ENCODE measurements around the gene KLHL30.

The KLHL30 gene

DNA sequence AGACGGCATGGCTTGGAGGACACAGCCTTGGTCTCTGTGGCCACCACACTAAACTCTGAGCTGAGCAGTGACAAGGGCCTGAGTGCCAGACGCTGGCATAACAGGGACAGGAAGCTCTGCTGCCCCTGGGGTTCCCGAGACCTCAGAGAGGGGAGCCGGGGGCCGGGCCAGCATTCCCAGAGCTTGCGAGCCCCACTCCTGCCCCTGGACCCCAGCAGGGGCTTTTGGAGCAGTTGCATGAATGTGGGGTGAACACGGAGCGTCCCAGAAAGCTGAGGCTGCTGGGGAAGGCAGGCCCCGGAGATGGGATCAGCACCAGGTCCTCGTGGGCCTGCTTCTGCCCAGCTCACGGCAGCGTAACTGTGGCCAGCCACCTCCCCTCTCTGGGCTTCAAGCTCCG lies 12.7 kb downstream of the KLHL30 start:
- DNase-seq = no peak

DNA sequence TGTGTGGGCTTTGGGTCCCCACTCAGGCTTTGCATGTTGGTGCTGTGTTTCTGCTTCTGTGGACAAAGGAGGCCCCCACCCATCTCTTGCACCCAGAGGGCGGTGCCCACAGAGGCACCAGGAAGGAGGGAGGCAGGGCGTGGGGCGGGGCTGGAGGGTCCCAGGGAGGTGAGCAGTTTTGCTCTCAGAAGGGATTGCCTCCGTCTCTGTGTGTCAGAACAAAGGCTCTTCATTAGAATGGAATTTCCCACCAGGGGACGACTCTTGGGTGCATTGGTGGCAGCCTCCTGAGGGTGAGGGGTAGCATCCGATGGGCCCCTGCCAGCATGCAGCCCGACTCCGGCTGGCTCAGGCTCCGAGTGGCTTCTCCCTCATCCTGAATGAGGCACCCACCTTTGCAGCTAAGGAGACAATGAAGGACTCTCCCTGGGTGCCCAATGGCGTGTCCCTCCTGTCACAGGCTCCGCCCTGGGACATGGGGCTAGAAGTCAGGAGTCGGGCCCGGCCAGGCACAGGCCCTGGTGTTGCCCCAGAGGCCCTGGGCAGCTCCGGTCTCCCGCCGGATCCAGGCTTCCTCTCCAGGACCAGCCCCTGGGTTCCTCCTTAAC lies 13.3 kb downstream of the KLHL30 start:
- no peak for DNase-seq

GRCh38 chr2:238152771-238153688 lies 14.6 kb downstream of the KLHL30 start:
- no peak for DNase-seq

GRCh38 chr2:238154570-238154969 lies 16.1 kb downstream of the KLHL30 start:
- DNase-seq = no peak

DNA sequence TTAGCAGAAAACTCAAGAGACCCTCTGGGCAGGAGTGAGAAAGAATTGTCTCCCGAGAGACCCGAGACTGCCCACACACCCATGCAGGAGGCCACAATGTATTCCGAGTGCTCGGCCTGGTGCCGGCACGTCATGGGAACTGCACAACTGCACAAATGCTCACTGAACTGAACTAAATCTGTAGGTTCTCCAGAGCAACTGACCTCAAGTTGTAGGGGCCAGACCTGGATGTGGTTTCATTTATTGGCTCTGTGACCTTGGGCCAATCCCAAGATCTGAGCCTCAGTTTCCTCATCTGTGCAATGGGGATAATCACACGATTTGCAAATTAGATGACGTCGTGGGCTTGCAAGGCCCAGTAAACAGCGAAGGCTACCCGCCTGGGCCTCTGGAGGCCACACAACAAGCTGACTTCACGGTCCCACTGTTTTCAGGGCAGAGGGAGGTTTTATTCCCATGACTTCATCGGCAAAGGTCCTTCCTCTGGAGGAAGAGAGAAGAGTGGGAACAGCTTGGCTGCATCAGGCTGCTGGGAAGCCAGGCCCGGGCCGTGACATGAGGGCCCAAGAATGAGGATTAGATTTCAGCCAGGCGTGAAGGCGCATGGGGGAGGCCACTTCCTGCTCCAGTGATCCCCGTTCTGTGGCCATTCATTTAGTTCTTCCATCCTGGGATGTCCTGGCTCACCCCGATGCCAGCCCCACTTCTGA lies 16.7 kb downstream of the KLHL30 start:
- peak; percentile 91 for DNase-seq

GRCh38 chr2:238155761-238156694 lies 17.6 kb downstream of the KLHL30 start:
- no peak for DNase-seq

- no peak for DNase-seq
These were observed 19.1 kb downstream of the KLHL30 start for GRCh38 chr2:238157506-238158017.

- no peak for DNase-seq
These were observed 19.6 kb downstream of the KLHL30 start for GRCh38 chr2:238158018-238158508.

DNA sequence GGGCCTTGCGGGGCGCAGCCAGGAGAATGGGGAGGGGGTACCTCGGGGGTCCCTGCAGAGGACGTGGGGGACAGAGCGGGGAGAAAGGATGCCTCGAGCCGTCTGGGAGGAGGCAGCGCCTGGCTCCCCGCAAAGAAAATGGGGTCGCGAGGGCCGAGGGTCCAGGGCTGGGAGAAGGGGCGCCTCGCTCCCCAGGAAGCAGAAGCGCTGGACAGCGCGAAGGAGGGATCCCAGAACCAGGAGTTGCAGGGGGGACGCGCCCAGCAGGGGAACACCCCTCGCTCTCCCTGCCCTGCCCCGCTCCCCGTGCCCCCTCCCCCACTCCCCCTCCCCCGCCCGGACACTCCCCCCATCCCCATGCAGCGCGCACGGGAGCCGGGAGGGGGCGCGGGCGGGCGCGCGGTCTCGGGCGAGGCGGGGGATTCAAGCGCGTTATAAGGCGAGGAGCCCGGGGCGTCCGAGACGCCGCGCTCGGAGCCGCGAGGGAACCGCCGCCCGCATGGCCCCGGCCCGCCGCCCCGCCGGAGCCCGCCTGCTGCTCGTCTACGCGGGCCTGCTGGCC lies 20.1 kb downstream of the KLHL30 start, which contains the start of gene ERFE:
Gene ERFE (plus strand): TSS at position 462 of the 562 bp plus-strand sequence. CDS start 38 bp downstream, at position 500.
- no peak for DNase-seq

GRCh38 chr2:238159071-238159539 lies 20.6 kb downstream of the KLHL30 start:
- no peak for DNase-seq

DNA sequence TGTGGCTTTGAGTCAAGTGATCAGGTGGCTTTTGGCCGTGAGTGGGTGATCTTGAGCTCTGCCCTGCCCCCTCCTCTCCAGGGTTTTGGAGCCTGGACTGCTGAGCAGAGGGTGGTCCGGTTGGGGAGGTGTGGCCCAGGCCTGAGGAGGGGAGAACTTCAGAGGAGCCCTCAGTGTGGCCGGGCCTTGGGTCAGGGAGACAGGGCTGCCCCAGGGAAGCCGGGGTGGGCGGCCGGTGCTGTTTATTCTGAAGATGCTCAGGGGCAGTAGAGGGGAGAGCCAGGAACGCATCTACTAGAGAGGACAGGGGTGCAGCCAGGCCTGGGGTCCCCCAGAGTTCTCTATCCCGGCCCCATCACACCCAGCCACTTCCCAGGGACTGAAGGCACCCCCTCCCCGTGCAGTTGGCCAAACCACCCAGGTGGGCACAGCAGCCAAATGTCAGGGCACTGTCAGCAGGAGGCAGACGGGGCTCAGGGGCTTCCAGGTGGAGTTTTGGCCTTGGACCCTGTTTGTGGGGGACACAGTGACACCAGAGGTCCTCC lies 21.3 kb downstream of the KLHL30 start:
- no peak for DNase-seq

- DNase-seq = no peak
These were observed 22.0 kb downstream of the KLHL30 start for GRCh38 chr2:238160206-238161129.

DNA sequence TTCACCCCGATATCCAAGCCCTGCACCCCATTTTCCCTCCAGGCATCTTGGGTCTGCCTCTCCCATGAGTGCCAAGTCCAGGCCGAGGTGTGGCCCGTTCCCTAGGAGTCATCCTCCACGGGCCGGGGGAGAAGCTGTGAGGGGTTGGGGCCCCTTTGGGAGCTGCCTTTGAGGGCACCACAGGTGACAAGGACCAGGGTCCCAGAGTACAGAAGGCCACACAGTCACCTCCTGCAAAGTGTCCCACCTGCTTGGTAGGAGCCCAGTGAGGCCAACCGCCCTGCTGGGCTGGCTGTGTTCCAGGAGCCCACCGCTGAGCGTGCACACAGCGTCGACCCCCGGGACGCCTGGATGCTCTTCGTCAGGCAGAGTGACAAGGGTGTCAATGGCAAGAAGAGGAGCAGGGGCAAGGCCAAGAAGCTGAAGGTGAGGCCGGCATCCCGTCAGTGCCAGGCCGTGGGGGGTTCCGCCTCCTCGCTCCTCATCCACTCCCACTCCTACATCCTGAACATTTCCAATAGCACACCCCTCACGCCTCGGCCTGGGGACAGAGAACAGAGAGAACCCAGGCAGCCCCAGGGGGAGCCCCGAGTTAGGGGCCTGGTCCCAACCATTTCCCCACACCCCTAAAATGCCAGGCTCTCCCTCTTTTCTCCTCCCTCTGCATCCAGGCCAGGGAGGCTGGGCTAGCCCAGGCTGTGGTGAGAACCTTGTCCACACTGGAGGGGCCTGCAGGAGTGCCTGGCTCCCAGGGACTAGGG lies 23.0 kb downstream of the KLHL30 start:
- no peak for DNase-seq

DNA sequence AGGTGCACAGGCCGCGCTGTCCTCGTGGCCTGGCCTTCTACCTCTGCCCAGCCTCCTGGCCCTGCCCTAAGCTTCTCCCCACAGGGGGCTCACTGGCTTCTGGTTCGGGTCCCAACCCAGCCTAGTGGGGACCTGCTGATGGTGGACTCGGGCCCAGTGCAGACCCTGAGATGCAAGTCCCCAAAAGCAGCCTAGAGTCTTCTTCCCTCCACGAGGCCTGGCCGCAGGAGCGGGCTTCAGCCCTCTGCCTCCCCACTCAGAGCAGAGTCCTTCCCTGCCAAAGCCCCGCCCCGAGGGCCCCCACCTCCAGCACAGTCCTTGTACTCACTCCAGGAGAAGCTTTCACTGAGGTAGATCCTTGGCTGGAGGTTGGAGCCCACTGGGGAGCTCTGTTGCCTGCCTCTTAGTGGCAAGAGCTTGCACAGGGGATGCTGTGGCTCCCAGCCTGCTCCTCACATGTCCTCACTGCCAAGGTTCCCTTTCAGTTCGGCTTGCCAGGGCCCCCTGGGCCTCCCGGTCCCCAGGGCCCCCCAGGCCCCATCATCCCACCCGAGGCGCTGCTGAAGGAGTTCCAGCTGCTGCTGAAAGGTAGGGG lies 23.9 kb downstream of the KLHL30 start:
- no peak for DNase-seq

GRCh38 chr2:238162846-238163441 lies 24.5 kb downstream of the KLHL30 start:
- DNase-seq = no peak

DNA sequence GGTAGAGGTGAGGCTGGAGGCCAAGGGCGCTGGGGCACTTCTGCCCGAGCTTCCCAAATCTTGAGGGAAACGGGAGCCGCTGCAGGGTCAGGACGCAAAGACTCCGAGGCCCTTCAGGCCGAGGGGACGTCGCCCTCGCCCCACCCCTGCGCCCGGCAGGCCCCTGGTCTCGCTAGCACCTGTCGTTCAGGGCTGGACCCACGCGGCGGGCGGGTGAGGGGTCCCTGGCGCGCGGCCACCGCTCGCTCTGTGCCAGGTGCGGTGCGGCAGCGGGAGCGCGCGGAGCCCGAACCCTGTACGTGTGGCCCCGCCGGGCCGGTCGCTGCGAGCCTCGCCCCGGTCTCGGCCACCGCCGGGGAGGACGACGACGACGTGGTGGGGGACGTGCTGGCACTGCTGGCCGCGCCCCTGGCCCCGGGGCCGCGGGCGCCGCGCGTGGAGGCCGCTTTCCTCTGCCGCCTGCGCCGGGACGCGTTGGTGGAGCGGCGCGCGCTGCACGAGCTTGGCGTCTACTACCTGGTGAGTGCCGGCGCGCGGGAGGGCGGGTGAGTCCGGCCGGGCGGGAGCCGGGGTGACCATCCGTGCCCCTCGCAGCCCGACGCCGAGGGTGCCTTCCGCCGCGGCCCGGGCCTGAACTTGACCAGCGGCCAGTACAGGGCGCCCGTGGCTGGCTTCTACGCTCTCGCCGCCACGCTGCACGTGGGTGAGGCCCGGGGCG lies 25.2 kb downstream of the KLHL30 start:
- DNase-seq = no peak

DNA sequence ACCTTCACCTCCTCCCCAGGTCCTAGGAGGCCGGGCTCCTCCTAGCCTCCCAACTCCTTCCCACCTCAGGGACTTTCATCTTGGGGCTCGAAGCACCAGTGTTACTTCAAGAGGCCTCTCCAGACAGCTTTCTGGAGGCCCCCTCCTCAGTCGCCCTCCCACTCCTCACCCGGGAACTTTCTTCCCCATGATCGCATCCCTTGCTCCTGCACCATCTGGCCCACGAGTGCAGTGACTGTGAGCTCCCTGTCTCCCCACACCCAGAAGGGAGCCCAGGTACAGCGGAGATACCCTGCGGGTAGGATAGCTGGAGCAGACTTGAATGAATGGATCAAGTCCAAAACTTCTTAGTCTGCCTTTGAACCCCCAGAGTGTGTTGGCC lies 26.4 kb downstream of the KLHL30 start:
- DNase-seq = no peak
